GM19351 (cell line): ENCODE results near the gene BEST2.

Experiments
- ATAC-seq: cut with Tn5 transposase; IDR thresholded peaks from one replicate; pipeline ENCODE4 v1.9.1; 2021; ENCODE audit warnings: mild to moderate bottlenecking, moderate library complexity; ENCODE audit not compliant: unreplicated experiment

The BEST2 gene

GRCh38 chr19:12785431-12786031 is 33.9 kb downstream of the BEST2 start:
- no peak for ATAC-seq

- no peak for ATAC-seq
These were observed 34.7 kb downstream of the BEST2 start for GRCh38 chr19:12786141-12786870.

- no peak for ATAC-seq
These were observed 35.4 kb downstream of the BEST2 start for GRCh38 chr19:12786952-12787351.

DNA sequence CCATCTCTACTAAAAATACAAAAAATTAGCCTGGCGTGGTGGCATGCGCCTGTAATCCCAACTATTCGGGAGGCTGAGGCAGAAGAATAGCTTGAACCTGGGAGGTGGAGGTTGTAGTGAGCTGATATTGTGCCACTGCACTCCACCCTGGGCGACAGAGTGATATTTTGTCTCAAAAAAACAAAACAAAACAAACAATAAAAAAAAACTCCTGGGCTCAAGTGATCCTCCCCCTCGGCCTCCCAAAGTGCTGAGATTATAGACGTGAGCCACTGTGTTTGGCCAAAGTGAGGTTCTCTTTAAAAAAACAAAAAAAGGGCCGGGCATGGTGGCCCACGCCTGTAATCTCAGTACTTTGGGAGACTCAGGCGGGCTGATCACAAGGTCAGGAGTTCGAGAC is 35.9 kb downstream of the BEST2 start:
- ATAC-seq, result no peak

- ATAC-seq, result no peak
These were observed 36.6 kb downstream of the BEST2 start for GRCh38 chr19:12788042-12788681.

GRCh38 chr19:12788682-12789097 is 37.1 kb downstream of the BEST2 start:
- no peak for ATAC-seq

GRCh38 chr19:12789098-12789903 is 37.7 kb downstream of the BEST2 start:
- no peak for ATAC-seq

DNA sequence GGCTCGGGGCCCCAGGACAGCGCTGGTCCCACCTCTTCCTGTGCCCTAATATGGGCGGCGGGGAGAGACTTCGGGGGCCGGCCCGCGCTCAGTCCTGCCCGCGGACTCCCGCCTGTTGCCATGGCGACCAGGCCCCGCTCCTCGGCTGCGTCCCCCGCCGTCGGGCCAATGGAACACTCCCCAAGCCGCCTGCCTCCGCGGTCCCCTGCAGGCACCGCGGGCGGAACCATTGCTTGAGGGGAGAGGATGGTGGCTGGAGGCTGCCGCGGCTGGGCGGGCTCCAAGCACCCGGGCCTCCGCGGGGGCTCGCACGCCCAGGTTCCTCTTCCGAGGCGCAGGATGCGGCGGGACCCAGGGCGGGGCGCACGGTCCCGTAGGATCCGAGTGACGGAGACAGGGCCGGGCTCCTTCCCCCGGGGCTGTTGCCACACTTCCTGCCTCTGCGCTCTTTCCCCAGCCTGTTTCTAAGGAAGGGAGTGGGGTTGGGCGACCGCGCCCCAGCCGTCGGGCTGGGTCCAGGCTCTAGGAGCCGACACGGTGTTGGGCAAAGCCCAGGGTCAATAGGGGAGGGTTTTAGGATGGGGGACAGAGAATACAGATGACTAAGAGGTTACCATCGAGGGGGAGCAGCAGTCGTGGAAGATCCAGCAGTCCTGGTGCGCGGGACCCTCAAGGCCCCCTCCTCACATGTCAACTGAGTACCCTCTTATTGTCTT is 38.5 kb downstream of the BEST2 start:
- peak; percentile 44 for ATAC-seq

GRCh38 chr19:12790628-12791344 is 39.2 kb downstream of the BEST2 start:
- no peak for ATAC-seq

- ATAC-seq, result no peak
These were observed 39.9 kb downstream of the BEST2 start, which contains the start of gene JUNB for GRCh38 chr19:12791345-12792050. JUNB (plus strand) TSS chr19:12791486; CDS start chr19:12791772, 286 bp downstream.

DNA sequence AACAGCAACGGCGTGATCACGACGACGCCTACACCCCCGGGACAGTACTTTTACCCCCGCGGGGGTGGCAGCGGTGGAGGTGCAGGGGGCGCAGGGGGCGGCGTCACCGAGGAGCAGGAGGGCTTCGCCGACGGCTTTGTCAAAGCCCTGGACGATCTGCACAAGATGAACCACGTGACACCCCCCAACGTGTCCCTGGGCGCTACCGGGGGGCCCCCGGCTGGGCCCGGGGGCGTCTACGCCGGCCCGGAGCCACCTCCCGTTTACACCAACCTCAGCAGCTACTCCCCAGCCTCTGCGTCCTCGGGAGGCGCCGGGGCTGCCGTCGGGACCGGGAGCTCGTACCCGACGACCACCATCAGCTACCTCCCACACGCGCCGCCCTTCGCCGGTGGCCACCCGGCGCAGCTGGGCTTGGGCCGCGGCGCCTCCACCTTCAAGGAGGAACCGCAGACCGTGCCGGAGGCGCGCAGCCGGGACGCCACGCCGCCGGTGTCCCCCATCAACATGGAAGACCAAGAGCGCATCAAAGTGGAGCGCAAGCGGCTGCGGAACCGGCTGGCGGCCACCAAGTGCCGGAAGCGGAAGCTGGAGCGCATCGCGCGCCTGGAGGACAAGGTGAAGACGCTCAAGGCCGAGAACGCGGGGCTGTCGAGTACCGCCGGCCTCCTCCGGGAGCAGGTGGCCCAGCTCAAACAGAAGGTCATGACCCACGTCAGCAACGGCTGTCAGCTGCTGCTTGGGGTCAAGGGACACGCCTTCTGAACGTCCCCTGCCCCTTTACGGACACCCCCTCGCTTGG is 40.7 kb downstream of the BEST2 start:
- ATAC-seq, result no peak

DNA sequence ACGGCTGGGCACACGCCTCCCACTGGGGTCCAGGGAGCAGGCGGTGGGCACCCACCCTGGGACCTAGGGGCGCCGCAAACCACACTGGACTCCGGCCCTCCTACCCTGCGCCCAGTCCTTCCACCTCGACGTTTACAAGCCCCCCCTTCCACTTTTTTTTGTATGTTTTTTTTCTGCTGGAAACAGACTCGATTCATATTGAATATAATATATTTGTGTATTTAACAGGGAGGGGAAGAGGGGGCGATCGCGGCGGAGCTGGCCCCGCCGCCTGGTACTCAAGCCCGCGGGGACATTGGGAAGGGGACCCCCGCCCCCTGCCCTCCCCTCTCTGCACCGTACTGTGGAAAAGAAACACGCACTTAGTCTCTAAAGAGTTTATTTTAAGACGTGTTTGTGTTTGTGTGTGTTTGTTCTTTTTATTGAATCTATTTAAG is 41.3 kb downstream of the BEST2 start:
- ATAC-seq, result no peak

- peak; percentile 26 for ATAC-seq
These were observed 42.0 kb downstream of the BEST2 start for GRCh38 chr19:12793290-12794195.

DNA sequence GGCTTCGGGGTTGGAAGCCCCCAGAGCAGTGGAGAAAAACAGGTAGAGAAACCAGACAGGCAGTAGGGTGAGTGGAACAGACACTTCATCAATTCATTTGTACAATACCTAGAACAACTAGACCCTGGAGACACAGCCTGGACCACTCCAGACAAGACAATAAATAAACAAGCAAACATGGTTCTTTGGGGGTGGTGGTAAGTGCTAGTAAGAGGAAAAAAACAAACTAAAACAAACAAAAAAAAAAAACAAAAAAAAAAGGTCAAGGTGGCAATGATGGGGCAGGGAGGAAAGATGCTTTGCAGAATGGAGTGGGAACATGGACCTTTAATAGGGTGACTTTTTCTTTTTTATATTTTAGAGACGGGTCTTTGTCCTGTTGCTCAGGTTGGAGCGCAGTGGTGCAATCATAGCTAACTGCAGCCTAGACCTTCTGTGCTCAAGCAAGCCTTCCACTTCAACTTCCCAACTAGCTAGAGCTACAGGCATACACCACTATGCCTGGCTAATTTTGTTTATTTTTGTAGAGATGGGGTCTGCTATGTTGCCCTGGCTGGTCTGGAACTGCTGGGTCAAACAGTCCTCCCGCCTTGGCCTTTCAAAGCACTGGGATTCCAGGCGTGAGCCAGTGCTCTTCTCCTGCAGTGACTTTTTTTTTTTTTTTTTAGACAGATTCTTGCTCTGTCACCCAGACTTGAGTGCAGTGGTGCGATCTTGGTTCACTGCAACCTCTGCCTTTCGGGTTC is 42.8 kb downstream of the BEST2 start:
- no peak for ATAC-seq

GRCh38 chr19:12794971-12795381 is 43.4 kb downstream of the BEST2 start:
- no peak for ATAC-seq

DNA sequence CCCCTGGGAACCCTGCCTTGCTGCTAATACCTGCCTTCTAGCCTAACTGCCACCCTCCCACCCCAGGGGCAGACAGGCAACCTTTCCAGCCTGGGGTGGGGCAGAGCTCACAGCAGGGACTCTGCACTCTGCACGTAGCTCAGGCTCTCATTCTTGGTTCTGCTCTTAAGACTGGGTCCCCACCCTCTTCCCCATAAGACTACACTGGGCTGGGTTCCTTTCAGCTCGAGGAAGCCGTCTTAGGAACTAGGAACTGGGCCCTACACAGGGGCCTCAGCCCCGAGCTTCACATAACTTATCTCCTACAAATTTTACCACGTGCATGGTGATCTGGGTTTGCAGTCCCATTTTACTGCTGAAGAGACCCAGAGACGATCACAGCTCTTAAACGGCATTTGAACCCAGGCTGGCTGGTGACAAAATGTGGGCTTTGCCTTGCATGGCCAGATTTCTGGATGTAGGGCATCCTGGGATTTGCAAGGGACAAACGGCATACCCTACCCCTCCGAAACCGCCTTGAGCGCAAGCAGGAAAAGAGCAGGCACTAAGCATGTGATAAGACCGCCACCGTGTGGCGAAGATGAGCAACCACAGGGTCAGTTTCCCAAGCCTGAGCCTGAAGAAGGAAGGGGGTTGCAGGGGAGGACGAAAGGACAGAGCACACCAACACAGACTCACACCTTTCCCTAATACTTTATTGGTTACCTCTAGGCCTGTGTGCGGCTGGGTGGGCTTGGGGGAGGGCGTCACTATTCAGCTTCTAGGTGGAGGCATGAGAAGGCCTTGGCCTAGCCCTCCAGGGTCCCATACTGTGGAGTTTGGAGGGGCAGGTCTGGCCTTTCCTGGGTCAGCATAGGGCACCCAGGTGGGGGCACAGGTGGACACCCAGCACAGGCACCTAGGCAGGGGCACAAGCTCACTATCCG is 44.8 kb downstream of the BEST2 start:
- no peak for ATAC-seq
